HG03135 (cell line): ENCODE results near the gene CAPN7.

ENCODE experiments used
- ATAC-seq: cut with Tn5 transposase; IDR thresholded peaks from one replicate; pipeline ENCODE4 v1.9.1; 2021; ENCODE audit warnings: mild to moderate bottlenecking, moderate library complexity; ENCODE audit not compliant: unreplicated experiment

CAPN7 gene

GRCh38 chr3:15294929-15295328, 88.9 kb downstream of the CAPN7 start:
- no peak for ATAC-seq

GRCh38 chr3:15295506-15295905, 89.5 kb downstream of the CAPN7 start:
- no peak for ATAC-seq

GRCh38 chr3:15297608-15298350, 91.7 kb downstream of the CAPN7 start:
- ATAC-seq: no peak

- ATAC-seq: no peak
These were observed 92.5 kb downstream of the CAPN7 start for GRCh38 chr3:15298504-15298903.

GRCh38 chr3:15299036-15299435, 93.0 kb downstream of the CAPN7 start:
- ATAC-seq: no peak

- no peak for ATAC-seq
These were observed 94.5 kb downstream of the CAPN7 start for GRCh38 chr3:15300323-15301078.

- no peak for ATAC-seq
These were observed 95.7 kb downstream of the CAPN7 start for GRCh38 chr3:15301761-15302160.
